Esophagus muscularis mucosa (tissue), 4 donors: ENCODE measurements around the gene SLC25A14.
"Not testable (repeated sequence)": the region's sequence is repeated elsewhere in the genome, so short reads cannot be mapped to it uniquely, and the experiment has no call there.

Experiments used
- EP300 ChIP-seq: sonication (generic); formaldehyde crosslinking; IDR thresholded peaks from one replicate; pipeline ENCODE4 v1.6.1; 2017; ENCODE audit warnings: antibody characterized with exemption
- POLR2A ChIP-seq: fragments of 450-650 bp; IDR thresholded peaks from one replicate; pipeline ENCODE4 v1.6.1; 2017; ENCODE audit warnings: antibody characterized with exemption, moderate library complexity, mild to moderate bottlenecking, low read depth
- TF ChIP-seq, protein P1 (sequence below), 3 experiments: fragments of 200-600 bp in 2 of 3; fragments of 450-650 bp in 1 of 3; sonication (generic) in 2 of 3; IDR thresholded peaks; one replicate each; pipeline ENCODE4 v1.5.1; 2017 to 2019; ENCODE audit warnings: antibody characterized with exemption in 3 of 3, mild to moderate bottlenecking in 2 of 3, moderate library complexity in 1 of 3

DNA sequence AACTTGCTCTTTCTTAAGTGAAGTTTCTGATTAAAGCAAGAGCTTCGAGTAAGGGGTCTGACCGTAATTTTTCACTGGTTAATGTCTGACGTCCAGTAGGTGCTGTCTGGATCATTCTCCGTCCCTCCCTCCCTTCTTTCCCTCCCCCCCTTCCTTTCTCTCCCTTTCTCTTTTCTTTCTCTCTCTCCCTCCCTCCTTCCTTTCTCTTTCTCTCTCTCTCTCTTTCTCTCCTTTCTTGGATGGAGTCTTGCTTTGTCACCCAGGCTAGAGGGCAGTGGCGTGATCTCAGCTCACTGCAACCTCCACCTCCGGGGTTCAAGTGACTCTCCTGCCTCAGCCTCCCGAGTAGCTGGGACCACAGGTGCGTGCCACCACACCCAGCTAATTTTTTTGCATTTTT, 850 bp upstream of the SLC25A14 start:
- TF ChIP-seq, protein P1, sequence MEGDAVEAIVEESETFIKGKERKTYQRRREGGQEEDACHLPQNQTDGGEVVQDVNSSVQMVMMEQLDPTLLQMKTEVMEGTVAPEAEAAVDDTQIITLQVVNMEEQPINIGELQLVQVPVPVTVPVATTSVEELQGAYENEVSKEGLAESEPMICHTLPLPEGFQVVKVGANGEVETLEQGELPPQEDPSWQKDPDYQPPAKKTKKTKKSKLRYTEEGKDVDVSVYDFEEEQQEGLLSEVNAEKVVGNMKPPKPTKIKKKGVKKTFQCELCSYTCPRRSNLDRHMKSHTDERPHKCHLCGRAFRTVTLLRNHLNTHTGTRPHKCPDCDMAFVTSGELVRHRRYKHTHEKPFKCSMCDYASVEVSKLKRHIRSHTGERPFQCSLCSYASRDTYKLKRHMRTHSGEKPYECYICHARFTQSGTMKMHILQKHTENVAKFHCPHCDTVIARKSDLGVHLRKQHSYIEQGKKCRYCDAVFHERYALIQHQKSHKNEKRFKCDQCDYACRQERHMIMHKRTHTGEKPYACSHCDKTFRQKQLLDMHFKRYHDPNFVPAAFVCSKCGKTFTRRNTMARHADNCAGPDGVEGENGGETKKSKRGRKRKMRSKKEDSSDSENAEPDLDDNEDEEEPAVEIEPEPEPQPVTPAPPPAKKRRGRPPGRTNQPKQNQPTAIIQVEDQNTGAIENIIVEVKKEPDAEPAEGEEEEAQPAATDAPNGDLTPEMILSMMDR (IDR thresholded peaks at IDR 0.05) = not testable (repeated sequence)
- TF ChIP-seq POLR2A, EP300: not testable (repeated sequence)
